SU-DHL-6 (cell line): ENCODE measurements around the gene REXO2.
A peak's percentile ranks its signal among the peaks of the same experiment; 100 is the strongest.

Experiments used
- H2AFZ ChIP-seq: fragments of 200-600 bp; sonication (generic); 2 replicates; pipeline ENCODE4 v1.6.1; 2014; ENCODE audit warnings: low read depth, mild to moderate bottlenecking, moderate library complexity, mixed read lengths, antibody characterized with exemption, low read length; ENCODE audit not compliant: severe bottlenecking
- H3F3A ChIP-seq: fragments of 200-600 bp; shearing (Covaris generic); 2 replicates; pipeline ENCODE4 v1.6.0; 2016; ENCODE audit warnings: antibody characterized with exemption, mild to moderate bottlenecking; ENCODE audit not compliant: insufficient read depth
- H3K27ac ChIP-seq: fragments of 200-600 bp; sonication (generic); 2 replicates; pipeline ENCODE4 v1.5.1; 2016; ENCODE audit warnings: low read depth, mild to moderate bottlenecking, low read length, moderate library complexity, mixed read lengths
- H3K27me3 ChIP-seq: fragments of 200-600 bp; sonication (generic), shearing (Covaris generic); 2 replicates; pipeline ENCODE4 v1.6.0; 2014; ENCODE audit warnings: mild to moderate bottlenecking, low read length
- H3K36me3 ChIP-seq: fragments of 200-600 bp; sonication (generic); 2 replicates; pipeline ENCODE4 v1.6.1; 2014; ENCODE audit warnings: mild to moderate bottlenecking, low read length, mixed read lengths
- H3K4me2 ChIP-seq: fragments of 300-600, 200-600 bp; shearing (Covaris generic), sonication (generic); 2 replicates; pipeline ENCODE4 v1.6.0; 2014; ENCODE audit warnings: low read length, low read depth, mild to moderate bottlenecking; ENCODE audit not compliant: poor library complexity, severe bottlenecking
- H3K4me3 ChIP-seq: fragments of 200-600 bp; sonication (generic); 2 replicates; pipeline ENCODE4 v1.5.1; 2014; ENCODE audit warnings: antibody characterized with exemption, low read length, mild to moderate bottlenecking, mixed read lengths; ENCODE audit not compliant: insufficient read depth, poor library complexity, severe bottlenecking
- H3K79me2 ChIP-seq: fragments of 200-600 bp; sonication (generic); 2 replicates; pipeline ENCODE4 v1.6.1; 2014; ENCODE audit warnings: mild to moderate bottlenecking, low read length, moderate library complexity; ENCODE audit not compliant: insufficient read depth
- H3K9ac ChIP-seq: fragments of 200-600 bp; sonication (generic); 2 replicates; pipeline ENCODE4 v1.7.0; 2014; ENCODE audit warnings: mild to moderate bottlenecking, low read length
- H3K9me2 ChIP-seq: fragments of 200-600 bp; sonication (generic); replicated peaks from 2 replicates; pipeline ENCODE4 v1.6.1; 2014; ENCODE audit warnings: low read length; ENCODE audit not compliant: insufficient read depth
- H3K9me3 ChIP-seq: fragments of 200-600 bp; sonication (generic); 2 replicates; pipeline ENCODE4 v1.6.1; 2014; ENCODE audit warnings: low read length, mixed read lengths; ENCODE audit not compliant: insufficient read depth
- H4K20me1 ChIP-seq: fragments of 200-600 bp; sonication (generic); 2 replicates; pipeline ENCODE4 v1.6.1; 2014; ENCODE audit warnings: low read depth, mild to moderate bottlenecking, antibody characterized with exemption, low read length, moderate library complexity, mixed read lengths
- CTCF ChIP-seq: fragments of 200-600 bp; sonication (generic); IDR thresholded peaks from one replicate; pipeline ENCODE4 v1.5.1; 2017; ENCODE audit warnings: antibody characterized with exemption, mild to moderate bottlenecking, low read length, moderate library complexity; ENCODE audit not compliant: insufficient read depth, poor library complexity, severe bottlenecking
- EZH2phosphoT487 ChIP-seq: fragments of 200-600 bp; sonication (generic), shearing (Covaris generic); conservative IDR thresholded peaks from 2 replicates; pipeline ENCODE4 v1.6.1; 2018; ENCODE audit warnings: mild to moderate bottlenecking, antibody characterized with exemption, low read length, moderate library complexity, mixed read lengths

The REXO2 gene

GRCh38 chr11:114440121-114440860 is 1.0 kb downstream of the REXO2 start:
- no peak overlapping the region for H3K27ac ChIP-seq

GRCh38 chr11:114440971-114441763 is 1.9 kb downstream of the REXO2 start:
- Histone ChIP-seq H4K20me1 (no peaks in the 10 kb centered on the region), H3K36me3 (peaks cover 13% of the 10 kb centered on the region; the same call in 1 of the 2 replicates), H3K79me2 (peaks cover 58% of the 10 kb centered on the region), H3K4me3 (peak overlapping the region; percentile 5), H2AFZ (no peak overlapping the region), H3K4me2 (peak overlapping the region; percentile 83), H3K27ac (no peak overlapping the region), H3K9me2 (no peaks in the 10 kb centered on the region), H3F3A (no peaks in the 10 kb centered on the region), H3K9ac (no peak overlapping the region), H3K27me3 (no peaks in the 10 kb centered on the region), H3K9me3 (no peaks in the 10 kb centered on the region)
- TF ChIP-seq CTCF (no peak), EZH2phosphoT487 (no peak)

More at GRCh38 chr11:114440121-114440860, 1.0 kb downstream of the REXO2 start:
- Histone ChIP-seq H3F3A (no peaks in the 10 kb centered on the region), H3K79me2 (peaks cover 58% of the 10 kb centered on the region), H3K9me3 (no peaks in the 10 kb centered on the region), H3K9me2 (no peaks in the 10 kb centered on the region), H3K36me3 (0 out of 2 replicates have a peak, but pooled peaks cover 13% of the 10 kb centered on the region), H3K4me3 (peak overlapping the region; percentile 99), H4K20me1 (no peaks in the 10 kb centered on the region), H3K9ac (peak overlapping the region; percentile 95), H3K4me2 (peak overlapping the region; percentile 83), H3K27me3 (no peaks in the 10 kb centered on the region), H2AFZ (peak overlapping the region; percentile 97)
- TF ChIP-seq EZH2phosphoT487 (no peak), CTCF (no peak)

GRCh38 chr11:114441921-114442320 is 2.7 kb downstream of the REXO2 start:
- H3K4me2 ChIP-seq, result peak overlapping the region; percentile 83
- no peaks in the 10 kb centered on the region for H3K9me3 ChIP-seq
- peaks cover 13% of the 10 kb centered on the region; the same call in 1 of the 2 replicates for H3K36me3 ChIP-seq
- no peaks in the 10 kb centered on the region for H3F3A ChIP-seq
- H3K79me2 ChIP-seq, result peaks cover 58% of the 10 kb centered on the region
- no peak overlapping the region for H3K9ac ChIP-seq
- H4K20me1 ChIP-seq, result no peaks in the 10 kb centered on the region
- H3K27me3 ChIP-seq, result no peaks in the 10 kb centered on the region
- no peaks in the 10 kb centered on the region for H3K9me2 ChIP-seq
- TF ChIP-seq EZH2phosphoT487 (no peak), CTCF (no peak)
- H2AFZ ChIP-seq, result no peak overlapping the region
- no peak overlapping the region for H3K4me3 ChIP-seq
- H3K27ac ChIP-seq, result no peak overlapping the region
